Measurements from ENCODE around the gene MOB3B.

Gene MOB3B

DNA sequence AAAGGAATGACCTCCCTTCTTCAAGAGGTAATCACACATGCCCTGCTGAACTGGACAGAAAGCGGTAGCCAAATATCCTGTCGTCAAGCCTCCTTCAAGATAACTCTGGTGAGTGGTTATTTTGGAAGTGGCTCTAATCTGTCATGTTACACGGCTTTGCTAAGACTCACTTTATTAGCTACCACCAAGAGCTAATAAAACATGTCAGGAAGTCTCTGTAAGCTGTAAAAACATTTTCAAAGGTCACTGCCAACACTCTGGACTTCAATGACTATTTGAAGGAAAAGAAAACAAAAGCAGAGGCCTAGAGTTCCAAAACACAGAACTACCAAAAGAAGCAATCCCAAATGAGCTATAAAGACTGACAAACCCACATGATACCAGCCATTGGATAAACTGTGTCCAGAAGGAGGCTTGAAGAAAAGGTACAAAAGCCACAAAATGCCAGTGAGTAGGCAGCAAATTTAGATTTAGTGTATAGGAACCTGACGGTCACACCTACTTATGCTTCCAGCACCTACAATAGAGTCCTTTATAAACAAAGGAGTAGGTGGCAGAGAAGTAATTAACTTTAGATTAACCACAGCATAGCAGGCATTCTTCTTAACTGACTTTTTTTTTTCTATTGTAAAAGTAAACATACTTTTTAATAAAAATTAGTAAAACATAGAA is 135.3 kb downstream of the MOB3B start:
- no peak overlapping the region for H3K4me3 ChIP-seq (ENCODE audit: low read length)
- TF ChIP-seq, protein P1, sequence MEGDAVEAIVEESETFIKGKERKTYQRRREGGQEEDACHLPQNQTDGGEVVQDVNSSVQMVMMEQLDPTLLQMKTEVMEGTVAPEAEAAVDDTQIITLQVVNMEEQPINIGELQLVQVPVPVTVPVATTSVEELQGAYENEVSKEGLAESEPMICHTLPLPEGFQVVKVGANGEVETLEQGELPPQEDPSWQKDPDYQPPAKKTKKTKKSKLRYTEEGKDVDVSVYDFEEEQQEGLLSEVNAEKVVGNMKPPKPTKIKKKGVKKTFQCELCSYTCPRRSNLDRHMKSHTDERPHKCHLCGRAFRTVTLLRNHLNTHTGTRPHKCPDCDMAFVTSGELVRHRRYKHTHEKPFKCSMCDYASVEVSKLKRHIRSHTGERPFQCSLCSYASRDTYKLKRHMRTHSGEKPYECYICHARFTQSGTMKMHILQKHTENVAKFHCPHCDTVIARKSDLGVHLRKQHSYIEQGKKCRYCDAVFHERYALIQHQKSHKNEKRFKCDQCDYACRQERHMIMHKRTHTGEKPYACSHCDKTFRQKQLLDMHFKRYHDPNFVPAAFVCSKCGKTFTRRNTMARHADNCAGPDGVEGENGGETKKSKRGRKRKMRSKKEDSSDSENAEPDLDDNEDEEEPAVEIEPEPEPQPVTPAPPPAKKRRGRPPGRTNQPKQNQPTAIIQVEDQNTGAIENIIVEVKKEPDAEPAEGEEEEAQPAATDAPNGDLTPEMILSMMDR (conservative IDR thresholded peaks at IDR 0.05; ENCODE audit: low read depth, low read length), result no peak
- DNase-seq (ENCODE audit: low read depth), result no peak

DNA sequence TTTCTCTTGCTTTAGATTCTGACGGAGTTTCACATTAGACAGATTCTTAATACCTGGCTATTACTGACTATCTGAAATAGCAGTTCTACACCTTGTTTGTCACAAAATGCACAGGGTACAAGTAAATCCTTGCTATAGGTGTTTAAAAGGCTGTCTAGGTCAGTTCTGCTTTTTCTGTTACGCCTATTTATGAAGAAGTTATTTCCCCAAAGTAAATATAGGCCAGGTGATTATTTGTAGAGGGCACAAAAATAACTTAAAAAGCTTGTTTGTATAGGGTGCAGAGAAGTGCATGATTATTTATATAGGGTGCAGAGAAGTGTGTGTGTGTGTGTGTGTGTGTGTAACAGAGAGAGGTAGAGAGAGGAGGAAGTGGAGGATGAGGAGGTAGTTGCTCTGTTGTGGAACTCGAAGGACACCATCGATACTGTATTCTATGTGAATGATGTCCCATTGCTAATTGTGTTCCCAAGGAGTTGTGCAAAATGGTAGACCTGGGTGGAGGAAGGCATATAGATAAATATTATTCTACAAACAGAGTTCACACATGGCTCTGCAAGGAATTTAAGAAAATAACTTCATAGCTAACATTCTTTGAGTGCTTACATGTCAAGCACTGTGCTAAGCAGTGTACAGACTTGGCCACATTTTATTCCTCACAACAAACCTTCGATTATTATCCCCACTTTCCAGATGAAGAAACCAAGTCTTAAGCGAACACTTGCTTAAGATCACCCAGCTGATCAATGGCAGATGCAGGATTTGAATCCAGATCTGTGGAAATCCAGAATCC is 136.4 kb downstream of the MOB3B start:
- no peak overlapping the region for H3K4me3 ChIP-seq (ENCODE audit: low read length)

DNA sequence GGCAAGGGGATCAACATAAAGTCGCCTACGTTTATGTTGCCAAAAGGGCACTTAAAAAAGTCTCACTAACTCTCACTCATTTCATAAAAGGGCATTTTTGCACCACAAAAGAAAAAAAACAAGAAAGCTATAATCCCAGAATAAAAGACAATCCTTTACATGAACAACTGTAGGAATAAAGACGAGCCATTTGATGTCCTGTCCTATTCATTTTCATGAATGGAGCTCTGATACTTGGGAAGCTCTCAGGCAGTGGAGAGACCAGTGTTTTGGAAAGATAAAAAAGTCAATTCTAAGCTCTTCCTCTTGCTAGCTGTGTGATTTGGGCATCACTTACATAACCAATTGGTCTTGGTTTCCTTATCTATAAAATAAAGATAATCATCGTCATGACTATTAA is 137.2 kb downstream of the MOB3B start:
- TF ChIP-seq, protein P1 (conservative IDR thresholded peaks at IDR 0.05; ENCODE audit: low read depth, low read length), result no peak
- H3K4me3 ChIP-seq (ENCODE audit: low read length), result no peak overlapping the region

More for the DNA sequence above, 136.4 kb downstream of the MOB3B start:
- no peak for DNase-seq (ENCODE audit: low read depth)
- TF ChIP-seq, protein P1 (conservative IDR thresholded peaks at IDR 0.05; ENCODE audit: low read depth, low read length), result no peak

DNA sequence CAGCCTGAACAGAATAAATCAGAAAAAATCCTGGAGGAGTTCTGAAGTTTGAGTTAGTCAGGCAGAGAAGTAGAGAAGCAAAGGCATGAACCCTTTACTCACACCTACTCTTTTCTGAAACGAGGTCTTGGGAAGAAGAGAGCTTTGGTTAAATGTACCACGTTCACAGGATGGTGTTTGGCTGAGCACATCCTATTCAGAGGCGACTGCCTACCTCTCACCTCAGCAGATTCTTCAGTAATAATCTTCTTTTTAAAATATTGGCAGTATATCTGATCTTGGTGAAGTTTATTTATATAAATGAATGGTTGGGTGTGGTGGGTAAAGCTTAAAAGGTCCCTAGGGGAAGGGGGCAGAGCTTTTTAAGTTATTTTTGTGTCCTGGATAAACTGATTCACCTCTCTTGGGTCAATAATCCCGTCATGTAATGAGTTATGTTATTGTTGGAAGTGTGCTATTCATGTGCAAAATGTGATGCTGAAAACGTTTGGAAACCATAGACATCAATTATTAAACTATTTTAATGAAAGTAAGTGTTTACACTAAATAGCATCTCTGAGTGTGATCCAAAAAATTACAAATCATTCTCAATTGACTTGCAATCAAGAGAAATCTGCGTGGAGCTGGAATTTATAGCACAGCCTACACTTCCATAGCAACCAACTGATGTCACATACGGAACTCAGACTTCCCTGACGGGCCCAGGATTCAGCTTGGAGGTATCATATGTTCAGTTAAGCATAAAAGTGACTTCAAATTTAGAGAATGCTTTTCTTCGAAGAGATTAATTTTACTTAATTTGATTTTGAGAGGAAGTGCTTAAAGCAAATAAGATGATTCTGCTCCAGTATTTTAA is 138.3 kb downstream of the MOB3B start:
- H3K4me3 ChIP-seq (ENCODE audit: low read length), result no peak overlapping the region
- no peak for DNase-seq (ENCODE audit: low read depth)
- TF ChIP-seq, protein P1 (conservative IDR thresholded peaks at IDR 0.05; ENCODE audit: low read depth, low read length), result no peak

More for the DNA sequence above, 137.2 kb downstream of the MOB3B start:
- DNase-seq (ENCODE audit: low read depth), result no peak

DNA sequence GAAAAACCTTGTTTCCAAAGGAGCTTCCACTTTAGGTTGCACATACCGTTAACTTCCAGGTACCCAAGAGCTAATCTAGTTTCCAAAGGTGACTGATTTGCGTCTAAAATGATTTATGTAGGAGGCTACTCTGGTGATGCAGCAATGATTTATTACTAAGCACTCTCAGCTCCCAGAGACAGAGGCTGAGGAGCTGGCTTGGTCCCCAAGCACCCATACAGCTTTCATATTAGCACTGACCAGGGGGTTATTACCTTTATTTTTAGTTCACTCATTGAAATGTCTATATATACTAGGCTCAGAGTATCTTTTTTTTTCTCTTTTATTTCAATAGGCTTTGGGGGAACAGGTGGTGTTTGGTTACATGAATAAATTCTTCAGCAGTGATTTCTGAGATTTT is 141.5 kb downstream of the MOB3B start:
- TF ChIP-seq, protein P1 (conservative IDR thresholded peaks at IDR 0.05; ENCODE audit: low read depth, low read length), result no peak
- no peak for DNase-seq (ENCODE audit: low read depth)
- H3K4me3 ChIP-seq (ENCODE audit: low read length), result no peak overlapping the region

DNA sequence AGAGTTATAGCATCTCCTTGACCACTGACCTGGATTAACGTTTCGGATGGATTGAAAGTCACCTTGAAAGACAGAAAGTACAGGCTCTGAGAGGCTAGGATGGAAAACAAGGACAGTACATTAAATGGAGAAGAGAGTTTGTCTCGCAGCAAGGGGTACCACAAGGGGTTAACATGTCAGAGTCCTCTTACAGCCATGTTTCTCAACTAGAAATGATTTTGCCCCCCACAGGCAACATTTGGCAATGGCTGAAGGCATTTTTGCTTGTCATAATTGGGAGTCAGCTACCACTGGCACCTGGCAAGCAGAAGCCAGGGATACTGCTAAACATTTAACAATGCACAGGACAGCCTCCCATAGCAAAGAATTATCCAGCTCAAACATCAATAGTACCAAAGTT is 141.9 kb downstream of the MOB3B start:
- H3K4me3 ChIP-seq (ENCODE audit: low read length), result no peak overlapping the region
- DNase-seq (ENCODE audit: low read depth), result no peak
- TF ChIP-seq, protein P1 (conservative IDR thresholded peaks at IDR 0.05; ENCODE audit: low read depth, low read length), result no peak

All from retinal pigment epithelial cell (primary cell).